Ovary (tissue), 3 donors: Measurements from ENCODE around the gene AUTS2.

ENCODE experiments used
- CTCF ChIP-seq, 3 donors: fragments of 450-650 bp in 2 of 3; fragments of 200-600 bp in 1 of 3; IDR thresholded peaks; one replicate each; pipeline versions ENCODE4 v1.5.1 to v1.8.0; 2016 to 2022; ENCODE audit warnings: antibody characterized with exemption in 3 of 3, mild to moderate bottlenecking in 1 of 3
- EP300 ChIP-seq: sonication (generic); formaldehyde crosslinking; IDR thresholded peaks from one replicate; pipeline ENCODE4 v1.6.1; 2017; ENCODE audit warnings: antibody characterized with exemption
- POLR2A ChIP-seq: fragments of 450-650 bp; IDR thresholded peaks from one replicate; pipeline ENCODE4 v1.6.1; 2017; ENCODE audit warnings: antibody characterized with exemption, mild to moderate bottlenecking, moderate library complexity
- donor health status: DM: no; HTN: no; CAD: no.

GRCh38 chr7:70113536-70113935 lies 515.3 kb downstream of the AUTS2 start:
- no peak for TF ChIP-seq POLR2A
- no peak for TF ChIP-seq CTCF (IDR thresholded peaks at IDR 0.05)
- no peak for TF ChIP-seq EP300
